Measurements from ENCODE around the gene FAM193A.
"Not testable (repeated sequence)": the region's sequence is repeated elsewhere in the genome, so short reads cannot be mapped to it uniquely, and the experiment has no call there.

The FAM193A gene

GRCh38 chr4:2761035-2761923 lies 224.8 kb downstream of the FAM193A start:
- DNase-seq = no peak

DNA sequence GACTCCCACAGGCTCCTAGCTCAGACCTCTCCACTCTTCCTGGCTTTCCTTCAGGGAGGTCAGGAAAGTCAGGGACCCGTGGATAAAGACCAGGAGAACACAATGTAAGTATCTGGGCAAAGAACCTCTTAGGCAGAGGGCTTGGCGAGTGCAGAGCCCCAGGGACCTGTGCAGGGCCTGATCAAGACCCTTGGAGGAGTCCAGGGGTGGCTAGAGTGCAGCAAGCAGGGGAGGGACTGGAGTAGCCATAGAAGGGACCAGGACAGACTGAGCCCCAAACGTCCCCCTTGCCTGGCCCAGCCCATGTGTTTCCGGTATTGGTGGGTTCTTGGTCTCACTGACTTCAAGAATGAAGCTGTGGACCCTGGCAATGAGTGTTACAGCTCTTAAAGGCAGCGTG lies 225.6 kb downstream of the FAM193A start:
- no peak for DNase-seq

- DNase-seq = not testable (repeated sequence)
Measured at GRCh38 chr4:2762486-2763370, 226.3 kb downstream of the FAM193A start.

GRCh38 chr4:2763511-2763967 lies 227.1 kb downstream of the FAM193A start:
- DNase-seq = no peak

- DNase-seq = no peak
Measured at GRCh38 chr4:2765832-2766526, 229.5 kb downstream of the FAM193A start.

- DNase-seq = no peak
Measured at GRCh38 chr4:2767046-2767704, 230.7 kb downstream of the FAM193A start.

DNA sequence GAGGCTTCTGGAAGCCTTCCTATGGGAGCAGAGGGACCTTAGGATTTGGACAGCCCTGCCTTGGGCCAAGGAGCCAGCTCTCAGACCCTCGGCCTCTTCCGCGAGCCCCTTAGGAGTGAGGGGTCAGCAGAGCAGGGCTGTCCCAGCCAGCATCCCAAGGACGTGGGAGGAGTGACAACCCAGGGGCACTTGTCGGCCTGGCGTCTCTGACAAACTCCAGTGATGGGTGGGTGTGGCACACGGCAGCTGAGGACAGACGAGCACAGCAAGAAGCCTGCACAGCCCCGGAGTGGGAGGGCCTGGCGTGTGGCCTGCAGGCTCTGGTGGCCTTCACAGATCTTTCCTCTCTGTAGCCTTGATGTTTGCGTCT lies 231.2 kb downstream of the FAM193A start:
- DNase-seq = no peak

DNA sequence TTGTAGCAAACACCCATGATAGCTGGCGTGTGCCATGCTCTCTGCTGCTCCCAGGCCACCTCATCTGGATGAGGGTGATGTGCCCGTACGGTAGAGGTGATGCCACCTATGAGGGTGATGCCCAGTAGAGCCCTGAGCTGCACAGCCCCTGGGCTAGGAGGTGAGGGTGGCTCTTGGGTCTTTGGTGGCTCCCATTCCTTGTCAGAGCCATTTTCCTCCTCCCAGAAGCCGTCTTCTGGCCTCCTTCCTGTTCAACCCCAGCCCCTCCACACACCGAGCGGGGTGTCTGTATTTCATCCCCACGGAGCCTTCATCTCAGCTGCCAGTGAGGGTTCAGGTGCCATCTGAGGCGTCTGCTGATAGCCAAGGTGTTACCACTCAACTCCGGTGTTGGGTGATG lies 231.7 kb downstream of the FAM193A start:
- no peak for DNase-seq

GRCh38 chr4:2768921-2769336 lies 232.5 kb downstream of the FAM193A start:
- no peak for DNase-seq

DNA sequence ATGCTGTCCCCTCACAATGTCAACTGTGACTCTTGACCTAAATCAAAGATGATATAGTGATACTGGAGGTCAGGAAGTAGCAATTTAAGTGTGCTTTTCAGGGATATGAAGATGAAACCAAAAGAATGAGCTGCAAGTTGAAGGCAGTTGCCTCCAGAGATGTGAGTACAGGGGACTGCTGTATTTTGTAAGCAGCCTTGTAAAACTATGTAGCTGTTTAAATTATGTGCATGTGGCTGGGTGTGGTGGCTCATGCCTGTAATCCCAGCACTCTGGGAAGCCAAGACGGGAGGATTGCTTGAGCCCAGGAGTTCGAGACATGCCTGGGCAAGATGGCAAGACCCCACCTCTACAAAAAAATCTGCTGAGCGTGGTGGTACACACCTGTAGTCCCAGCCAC lies 234.8 kb downstream of the FAM193A start:
- no peak for DNase-seq

DNA sequence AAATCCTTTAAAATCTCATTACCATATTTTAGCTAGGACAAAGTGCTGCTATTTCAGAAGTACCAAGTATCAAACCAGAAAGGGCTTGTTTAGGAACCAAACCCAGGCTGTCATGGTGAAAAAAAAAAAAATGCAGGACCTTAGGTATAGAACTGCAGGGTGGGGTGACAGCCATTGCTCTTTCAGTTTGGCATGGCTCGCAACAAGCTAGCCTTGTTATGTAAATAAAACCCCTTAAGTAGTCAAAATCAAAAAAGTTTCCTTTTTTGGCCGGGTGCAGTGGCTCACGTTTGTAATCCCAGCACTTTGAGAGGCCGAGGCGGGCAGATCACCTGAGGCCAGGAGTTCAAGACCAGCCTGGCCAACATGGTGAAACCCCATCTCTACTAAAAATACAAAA lies 244.2 kb downstream of the FAM193A start:
- not testable (repeated sequence) for DNase-seq

DNA sequence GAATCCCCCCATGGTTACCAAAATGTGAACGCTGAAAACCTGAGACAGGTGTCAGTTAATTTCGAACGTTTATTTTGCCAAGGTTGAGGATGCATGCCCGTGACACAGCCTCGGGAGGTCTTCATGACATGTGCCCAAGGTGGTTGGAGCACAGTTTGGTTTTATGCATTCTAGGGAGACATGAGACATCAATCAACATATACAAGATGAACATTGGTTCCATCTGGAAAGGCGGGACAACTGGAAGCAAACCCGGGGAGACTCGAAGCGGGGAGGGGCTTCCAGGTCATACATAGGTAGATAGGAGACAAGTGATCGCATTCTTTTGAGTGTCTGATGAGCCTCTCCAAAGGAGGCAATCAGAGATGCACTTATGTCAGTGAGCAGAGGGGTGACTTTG lies 245.5 kb downstream of the FAM193A start:
- DNase-seq = no peak

All from NCI-H1436 treated with DMSO at 0.1 percent for 48 hours (cell line).